Measurements from ENCODE around the gene OR8D2.

OR8D2 gene

DNA sequence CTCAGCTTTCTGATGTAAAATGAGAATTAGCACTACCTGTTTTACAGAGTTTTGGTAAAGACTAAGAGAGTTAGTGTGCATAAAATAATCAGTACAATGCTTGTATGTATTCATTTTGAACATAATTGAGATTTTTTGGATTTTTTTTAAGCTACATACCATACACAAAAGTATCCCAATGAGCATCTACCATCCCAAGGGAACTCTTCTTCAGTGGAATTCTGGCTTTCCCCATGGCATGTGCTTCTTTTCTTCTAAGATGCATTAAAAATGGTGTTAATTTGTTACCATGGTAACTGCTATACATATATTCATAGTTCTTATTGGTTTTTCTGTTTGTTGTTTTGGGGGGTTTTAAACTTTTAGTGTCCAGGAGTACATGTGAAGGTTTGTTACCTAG, 24.0 kb downstream of the OR8D2 start:
- DNase-seq (ENCODE audit: insufficient read length, low spot score), result no peak
- no peak for FAIRE-seq
- TF ChIP-seq, protein P1, sequence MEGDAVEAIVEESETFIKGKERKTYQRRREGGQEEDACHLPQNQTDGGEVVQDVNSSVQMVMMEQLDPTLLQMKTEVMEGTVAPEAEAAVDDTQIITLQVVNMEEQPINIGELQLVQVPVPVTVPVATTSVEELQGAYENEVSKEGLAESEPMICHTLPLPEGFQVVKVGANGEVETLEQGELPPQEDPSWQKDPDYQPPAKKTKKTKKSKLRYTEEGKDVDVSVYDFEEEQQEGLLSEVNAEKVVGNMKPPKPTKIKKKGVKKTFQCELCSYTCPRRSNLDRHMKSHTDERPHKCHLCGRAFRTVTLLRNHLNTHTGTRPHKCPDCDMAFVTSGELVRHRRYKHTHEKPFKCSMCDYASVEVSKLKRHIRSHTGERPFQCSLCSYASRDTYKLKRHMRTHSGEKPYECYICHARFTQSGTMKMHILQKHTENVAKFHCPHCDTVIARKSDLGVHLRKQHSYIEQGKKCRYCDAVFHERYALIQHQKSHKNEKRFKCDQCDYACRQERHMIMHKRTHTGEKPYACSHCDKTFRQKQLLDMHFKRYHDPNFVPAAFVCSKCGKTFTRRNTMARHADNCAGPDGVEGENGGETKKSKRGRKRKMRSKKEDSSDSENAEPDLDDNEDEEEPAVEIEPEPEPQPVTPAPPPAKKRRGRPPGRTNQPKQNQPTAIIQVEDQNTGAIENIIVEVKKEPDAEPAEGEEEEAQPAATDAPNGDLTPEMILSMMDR (IDR thresholded peaks at IDR 0.05; ENCODE audit: insufficient read depth, missing control alignments), result no peak

DNA sequence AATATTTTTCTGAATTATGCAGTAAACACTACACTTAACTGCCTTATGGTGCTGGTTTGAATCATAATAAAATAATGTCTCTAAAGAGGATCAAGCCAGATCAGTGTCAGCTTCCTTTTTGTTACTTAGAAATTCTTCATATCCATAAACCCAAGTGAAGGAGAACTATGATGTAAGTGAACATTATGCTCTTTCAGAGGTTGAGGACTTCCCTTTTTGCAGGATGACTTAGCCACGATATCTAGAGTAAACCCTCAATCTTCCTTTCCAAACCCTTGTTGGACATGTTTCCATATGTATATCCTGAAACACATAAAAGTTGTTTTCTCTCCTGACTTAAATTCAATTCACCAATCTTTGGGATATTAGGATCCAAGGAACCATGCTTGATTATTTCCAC, 25.3 kb downstream of the OR8D2 start:
- FAIRE-seq, result no peak
- no peak for DNase-seq (ENCODE audit: insufficient read length, low spot score)
- TF ChIP-seq, protein P1 (IDR thresholded peaks at IDR 0.05; ENCODE audit: insufficient read depth, missing control alignments), result no peak

DNA sequence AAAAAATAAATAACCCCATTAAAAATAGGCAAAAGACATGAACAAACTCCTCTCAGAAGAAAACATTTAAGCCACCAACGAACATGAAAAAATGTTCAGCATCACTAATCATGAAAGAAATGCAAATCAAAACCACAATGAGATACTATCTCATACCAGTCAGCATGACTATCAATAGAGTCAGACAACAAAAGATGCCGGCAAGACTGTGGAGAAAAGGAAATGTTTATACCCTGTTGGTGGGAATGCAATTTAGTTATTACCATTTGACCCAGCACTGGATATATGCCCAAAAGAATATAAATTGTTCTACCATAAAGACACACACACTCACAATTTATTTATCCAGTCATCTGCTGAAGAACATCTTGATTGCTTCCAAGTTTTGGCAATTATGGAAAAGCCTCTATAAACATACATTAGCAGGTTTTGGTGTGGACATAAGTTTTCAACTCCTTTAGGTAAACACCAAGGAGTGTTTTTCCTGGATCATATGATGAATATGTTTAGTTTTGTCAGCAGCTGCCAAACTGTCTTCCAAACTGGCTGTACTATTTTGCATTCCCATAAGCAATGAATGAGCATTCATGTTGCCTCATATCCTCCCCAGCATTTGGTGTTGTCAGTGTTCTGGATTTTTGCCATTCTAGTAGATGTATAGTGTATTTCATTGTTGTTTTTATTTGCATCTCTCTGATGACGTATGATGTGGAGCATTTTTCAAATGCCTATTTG, 34.2 kb downstream of the OR8D2 start:
- DNase-seq (ENCODE audit: insufficient read length, low spot score), result no peak
- TF ChIP-seq, protein P1 (IDR thresholded peaks at IDR 0.05; ENCODE audit: insufficient read depth, missing control alignments), result no peak
- no peak for FAIRE-seq

DNA sequence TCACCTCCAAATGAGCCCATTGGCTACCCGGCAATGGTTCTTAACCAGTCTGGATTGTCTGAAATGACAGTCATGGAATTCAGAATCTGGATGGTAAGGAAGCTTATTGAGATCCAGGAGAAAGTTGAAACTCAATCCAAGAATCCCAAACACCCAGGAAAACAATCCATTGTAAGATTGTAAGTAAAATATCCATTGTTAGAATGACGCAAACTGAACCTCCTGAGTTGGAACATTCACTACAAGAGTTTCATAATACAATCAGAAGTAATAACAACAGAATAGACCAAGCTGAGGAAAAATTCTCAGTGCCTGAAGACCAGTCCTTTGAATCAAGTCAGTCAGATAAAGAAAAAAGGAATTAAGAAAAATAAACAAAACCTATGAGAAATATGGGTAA, 41.7 kb downstream of the OR8D2 start:
- TF ChIP-seq, protein P1 (IDR thresholded peaks at IDR 0.05; ENCODE audit: insufficient read depth, missing control alignments), result no peak
- FAIRE-seq (no peak), DNase-seq (ENCODE audit: insufficient read length, low spot score) (no peak)

DNA sequence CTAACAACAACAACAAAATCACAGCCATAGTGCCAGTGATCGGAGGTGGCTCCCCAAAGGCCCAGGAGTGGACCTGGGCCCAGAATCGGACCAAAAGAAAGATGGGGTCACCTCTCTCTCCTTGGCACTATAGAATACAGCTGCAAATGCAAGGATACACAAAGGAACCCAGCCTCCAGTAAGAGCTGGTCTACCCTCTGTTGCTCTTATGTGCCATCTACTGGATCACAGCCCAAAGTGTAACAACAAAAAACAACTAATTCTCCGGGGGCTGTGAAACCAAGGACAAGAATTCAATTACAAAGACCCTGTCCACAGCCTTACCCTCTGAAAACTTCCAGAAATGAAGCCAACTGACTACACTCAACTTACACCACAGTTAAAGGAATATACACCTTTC, 42.2 kb downstream of the OR8D2 start:
- DNase-seq (ENCODE audit: insufficient read length, low spot score) (no peak), FAIRE-seq (no peak)
- TF ChIP-seq, protein P1 (IDR thresholded peaks at IDR 0.05; ENCODE audit: insufficient read depth, missing control alignments), result no peak

- FAIRE-seq (no peak), DNase-seq (ENCODE audit: insufficient read length, low spot score) (no peak)
- TF ChIP-seq, protein P1 (IDR thresholded peaks at IDR 0.05; ENCODE audit: insufficient read depth, missing control alignments), result no peak
Measured at GRCh38 chr11:124277207-124277606, 42.8 kb downstream of the OR8D2 start.

DNA sequence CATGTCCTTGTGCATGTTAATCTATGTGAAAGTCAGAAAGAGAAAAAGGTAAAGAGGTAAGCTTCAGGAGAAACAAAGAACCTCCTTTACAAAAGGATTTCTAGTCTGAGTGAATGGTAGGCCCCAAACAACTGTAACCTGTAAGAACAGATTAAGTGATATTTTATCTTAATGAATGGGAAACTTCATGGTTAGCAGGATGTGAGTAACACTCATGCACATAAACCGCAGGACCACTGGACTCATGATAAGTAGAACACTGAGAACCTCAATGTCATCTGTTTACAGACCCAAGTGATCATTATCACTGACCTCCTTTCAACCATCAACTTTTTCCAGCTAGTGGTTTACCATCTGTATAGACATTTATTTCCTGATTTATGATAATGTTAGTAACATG, 43.9 kb downstream of the OR8D2 start:
- no peak for FAIRE-seq

More for the DNA sequence above, 43.9 kb downstream of the OR8D2 start:
- no peak for DNase-seq (ENCODE audit: insufficient read length, low spot score)
- TF ChIP-seq, protein P1 (IDR thresholded peaks at IDR 0.05; ENCODE audit: insufficient read depth, missing control alignments), result no peak
